RWPE2 (cell line): ENCODE measurements around the gene PCBP3.

Experiments
- ATAC-seq: fragments of 200-7000 bp; cut with Tn5 transposase; 3 replicates; pipeline ENCODE4 v1.9.1; 2021; ENCODE audit warnings: low read depth
- DNase-seq: peaks from one replicate; pipeline ENCODE4 v3.0.0-alpha.2; 2020; ENCODE audit warnings: low spot score
- H3K27ac ChIP-seq: fragments of 450-650 bp; 2 replicates; pipeline ENCODE4 v1.5.1; 2017; ENCODE audit warnings: mild to moderate bottlenecking; ENCODE audit not compliant: poor library complexity, severe bottlenecking
- H3K27me3 ChIP-seq: fragments of 250-450 bp; sonication (Bioruptor Pico); 2 replicates; pipeline ENCODE4 v1.5.1; 2021; ENCODE audit warnings: mild to moderate bottlenecking, moderate library complexity; ENCODE audit not compliant: insufficient read depth, poor library complexity, severe bottlenecking
- H3K36me3 ChIP-seq: fragments of 250-450 bp; sonication (Bioruptor Pico); 2 replicates; pipeline ENCODE4 v1.5.1; 2020; ENCODE audit warnings: low read depth, mild to moderate bottlenecking, moderate library complexity
- H3K4me1 ChIP-seq: fragments of 250-450 bp; sonication (Bioruptor Pico); 2 replicates; pipeline ENCODE4 v1.5.1; 2021; ENCODE audit warnings: mild to moderate bottlenecking, moderate library complexity; ENCODE audit not compliant: insufficient read depth, poor library complexity, severe bottlenecking
- H3K4me3 ChIP-seq: fragments of 250-450 bp; sonication (Bioruptor Pico); 2 replicates; pipeline ENCODE4 v1.5.1; 2021; ENCODE audit warnings: mild to moderate bottlenecking, moderate library complexity; ENCODE audit not compliant: severe bottlenecking
- H3K9me3 ChIP-seq: fragments of 250-450 bp; sonication (Bioruptor Pico); 2 replicates; pipeline ENCODE4 v1.5.1; 2021; ENCODE audit warnings: mild to moderate bottlenecking, moderate library complexity; ENCODE audit not compliant: severe bottlenecking
- CTCF ChIP-seq: fragments of 450-650 bp; IDR thresholded peaks from one replicate; pipeline ENCODE4 v1.5.1; 2017; ENCODE audit warnings: mild to moderate bottlenecking, moderate library complexity; ENCODE audit not compliant: poor library complexity, severe bottlenecking

PCBP3 gene

GRCh38 chr21:45823100-45823681, 179.7 kb downstream of the PCBP3 start:
- H3K27ac ChIP-seq: no peak overlapping the region
- H3K36me3 ChIP-seq: no peaks in the 10 kb centered on the region
- no peak for TF ChIP-seq CTCF
- H3K4me1 ChIP-seq: peaks cover 10% of the 10 kb centered on the region
- ATAC-seq: no peak
- no peak overlapping the region for H3K4me3 ChIP-seq
- H3K27me3 ChIP-seq: no peaks in the 10 kb centered on the region
- DNase-seq: no peak
- H3K9me3 ChIP-seq: no peaks in the 10 kb centered on the region

- no peak for TF ChIP-seq CTCF
- Histone ChIP-seq H3K4me3 (no peak overlapping the region), H3K27ac (no peak overlapping the region), H3K27me3 (no peaks in the 10 kb centered on the region), H3K36me3 (no peaks in the 10 kb centered on the region), H3K9me3 (no peaks in the 10 kb centered on the region), H3K4me1 (no peaks in the 10 kb centered on the region)
- no peak for ATAC-seq
- no peak for DNase-seq
These were observed 181.2 kb downstream of the PCBP3 start for GRCh38 chr21:45824546-45825215.

- no peak for ATAC-seq
- no peak overlapping the region for H3K4me3 ChIP-seq
- H3K27ac ChIP-seq: no peak overlapping the region
- no peaks in the 10 kb centered on the region for H3K27me3 ChIP-seq
- H3K9me3 ChIP-seq: no peaks in the 10 kb centered on the region
- H3K4me1 ChIP-seq: no peaks in the 10 kb centered on the region
- TF ChIP-seq CTCF: no peak
- peak; percentile 51 for DNase-seq
- H3K36me3 ChIP-seq: no peaks in the 10 kb centered on the region
These were observed 181.7 kb downstream of the PCBP3 start for GRCh38 chr21:45825219-45825618.

GRCh38 chr21:45826676-45827301, 183.3 kb downstream of the PCBP3 start:
- peak; percentile 49 for DNase-seq
- Histone ChIP-seq H3K9me3 (no peaks in the 10 kb centered on the region), H3K27ac (no peak overlapping the region), H3K27me3 (no peaks in the 10 kb centered on the region), H3K4me1 (no peaks in the 10 kb centered on the region), H3K36me3 (no peaks in the 10 kb centered on the region), H3K4me3 (no peak overlapping the region)
- no peak for TF ChIP-seq CTCF
- ATAC-seq: no peak

GRCh38 chr21:45827302-45827692, 183.8 kb downstream of the PCBP3 start:
- Histone ChIP-seq H3K9me3 (no peaks in the 10 kb centered on the region), H3K27ac (no peak overlapping the region), H3K27me3 (no peaks in the 10 kb centered on the region), H3K4me1 (no peaks in the 10 kb centered on the region), H3K36me3 (no peaks in the 10 kb centered on the region), H3K4me3 (no peak overlapping the region)
- ATAC-seq: no peak
- no peak for DNase-seq
- no peak for TF ChIP-seq CTCF
